Mesendoderm (in vitro differentiated cells): ENCODE measurements around the gene WDR72.

ENCODE experiments used
- DNase-seq: peaks from one replicate; pipeline ENCODE4 v3.0.0; 2013
- H2AK5ac ChIP-seq: 2 replicates; pipeline ENCODE4 v1.6.1; 2013; ENCODE audit warnings: low read length, inconsistent platforms
- H2BK120ac ChIP-seq: 2 replicates; pipeline ENCODE4 v1.6.1; 2013; ENCODE audit warnings: low read depth, mild to moderate bottlenecking, low read length, moderate library complexity, mixed read lengths
- H2BK15ac ChIP-seq: replicated peaks from 2 replicates; pipeline ENCODE4 v1.6.1; 2013; ENCODE audit warnings: low read depth, mild to moderate bottlenecking, moderate library complexity
- H2BK5ac ChIP-seq: 2 replicates; pipeline ENCODE4 v1.6.1; 2013; ENCODE audit warnings: low read length, inconsistent platforms
- H3K18ac ChIP-seq: 2 replicates; pipeline ENCODE4 v1.6.1; 2013; ENCODE audit warnings: mild to moderate bottlenecking, low read length, mixed read lengths
- H3K23ac ChIP-seq: one replicate; pipeline ENCODE4 v1.6.1; 2013; ENCODE audit warnings: low read length
- H3K27ac ChIP-seq: 2 replicates; pipeline ENCODE4 v1.5.1; 2013; ENCODE audit warnings: low read depth, mild to moderate bottlenecking, inconsistent platforms, low read length, moderate library complexity
- H3K27me3 ChIP-seq: 2 replicates; pipeline ENCODE4 v1.6.1; 2013; ENCODE audit warnings: low read length, control low read depth, mild to moderate bottlenecking, inconsistent platforms; ENCODE audit not compliant: insufficient read depth, poor library complexity
- H3K36me3 ChIP-seq: 2 replicates; pipeline ENCODE4 v1.6.1; 2013; ENCODE audit warnings: low read length, inconsistent platforms; ENCODE audit not compliant: control insufficient read depth, insufficient read depth
- H3K4ac ChIP-seq: one replicate; pipeline ENCODE4 v1.6.1; 2013; ENCODE audit warnings: low read depth, mild to moderate bottlenecking, low read length, moderate library complexity
- H3K4me1 ChIP-seq: 2 replicates; pipeline ENCODE4 v1.6.1; 2013; ENCODE audit warnings: low read depth, low read length, inconsistent platforms; ENCODE audit not compliant: control insufficient read depth
- H3K4me2 ChIP-seq: 2 replicates; pipeline ENCODE4 v1.6.1; 2013; ENCODE audit warnings: low read length
- H3K4me3 ChIP-seq: 2 replicates; pipeline ENCODE4 v1.5.1; 2013; ENCODE audit warnings: mild to moderate bottlenecking, low read length
- H3K56ac ChIP-seq: one replicate; pipeline ENCODE4 v1.6.1; 2013; ENCODE audit warnings: low read length
- H3K79me1 ChIP-seq: 2 replicates; pipeline ENCODE4 v1.6.1; 2013; ENCODE audit warnings: low read length, inconsistent platforms
- H3K79me2 ChIP-seq: 2 replicates; pipeline ENCODE4 v1.6.1; 2013; ENCODE audit warnings: mild to moderate bottlenecking, low read length; ENCODE audit not compliant: control insufficient read depth, insufficient read depth
- H3K9ac ChIP-seq: 2 replicates; pipeline ENCODE4 v1.6.1; 2013; ENCODE audit warnings: low read length, inconsistent platforms
- H4K5ac ChIP-seq: one replicate; pipeline ENCODE4 v1.6.1; 2013; ENCODE audit warnings: low read length
- H4K8ac ChIP-seq: one replicate; pipeline ENCODE4 v1.6.1; 2013; ENCODE audit warnings: low read depth, mild to moderate bottlenecking, control low read depth, low read length, moderate library complexity
- WGBS: extraction: QIAGEN DNeasy Blood & Tissue Kit; methylation state at CpG from one replicate; pipeline ENCODE4 v1.1.7; 2013; ENCODE audit warnings: low lambda C conversion rate, missing lambda C conversion rate; ENCODE audit not compliant: insufficient coverage; ENCODE audit errors: extremely low coverage; 5-methylcytosine and 5-hydroxymethylcytosine counted together

WDR72 gene

DNA sequence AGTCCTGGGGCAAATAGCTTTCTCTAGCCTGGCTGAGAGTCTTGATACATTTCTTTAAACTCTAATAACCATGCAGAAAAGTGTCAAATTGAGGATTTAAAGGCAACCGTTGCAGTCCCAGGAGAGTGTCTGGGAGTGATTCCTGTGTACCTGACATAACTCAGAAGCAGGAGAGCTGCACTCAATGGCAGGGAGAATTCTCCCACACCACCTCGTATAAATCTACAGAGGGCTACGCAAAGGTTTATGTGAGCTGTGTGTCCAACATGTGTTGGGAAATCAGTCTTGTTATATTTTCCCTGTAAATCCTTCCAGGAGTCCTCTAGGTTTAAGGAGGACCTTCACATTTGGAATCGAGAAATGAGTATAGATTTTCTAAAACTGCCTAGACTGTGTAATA lies 192.6 kb downstream of the WDR72 start:
- Histone ChIP-seq H3K4me2 (no peak overlapping the region), H4K8ac (no peak overlapping the region), H2BK120ac (no peak overlapping the region), H3K79me1 (no peaks in the 10 kb centered on the region), H2AK5ac (no peak overlapping the region), H3K27ac (no peak overlapping the region), H2BK5ac (no peak overlapping the region), H4K5ac (no peak overlapping the region), H3K23ac (no peak overlapping the region), H3K4ac (no peak overlapping the region), H3K18ac (no peak overlapping the region), H3K27me3 (no peaks in the 10 kb centered on the region), H3K4me3 (no peak overlapping the region), H3K36me3 (no peaks in the 10 kb centered on the region), H3K56ac (no peak overlapping the region), H3K4me1 (no peaks in the 10 kb centered on the region), H2BK15ac (no peak overlapping the region), H3K79me2 (no peaks in the 10 kb centered on the region), H3K9ac (no peak overlapping the region)
- WGBS: no CpG with 5 or more reads among the region's 4 CpGs
- no peak for DNase-seq

DNA sequence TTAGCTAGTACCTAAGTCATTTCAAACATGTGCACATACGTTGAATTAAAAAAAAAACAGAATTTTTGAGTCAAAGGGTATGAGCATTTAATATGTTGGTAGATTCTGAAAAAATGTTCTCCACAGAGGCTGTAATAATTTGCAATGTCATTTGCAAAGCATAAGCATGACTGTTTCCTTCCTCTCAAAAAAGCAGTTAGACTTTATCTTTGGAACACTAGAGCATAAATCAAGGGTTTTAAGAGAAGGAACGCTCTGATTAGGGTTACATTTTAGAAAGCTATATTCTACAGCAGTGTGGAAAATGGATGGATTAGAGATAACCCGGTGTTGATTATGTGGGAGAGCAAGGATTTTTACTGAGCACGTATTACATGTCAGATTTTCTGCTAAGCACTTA lies 193.7 kb downstream of the WDR72 start:
- WGBS: no CpG with 5 or more reads among the region's 4 CpGs
- H3K36me3 ChIP-seq: no peaks in the 10 kb centered on the region
- no peak overlapping the region for H4K8ac ChIP-seq
- no peak overlapping the region for H2BK120ac ChIP-seq
- no peak overlapping the region for H3K4me3 ChIP-seq
- H2BK5ac ChIP-seq: no peak overlapping the region
- H3K79me2 ChIP-seq: no peaks in the 10 kb centered on the region
- H3K56ac ChIP-seq: no peak overlapping the region
- no peak for DNase-seq
- H3K27me3 ChIP-seq: no peaks in the 10 kb centered on the region
- no peak overlapping the region for H2AK5ac ChIP-seq
- H3K4me2 ChIP-seq: no peak overlapping the region
- H3K9ac ChIP-seq: no peak overlapping the region
- no peaks in the 10 kb centered on the region for H3K4me1 ChIP-seq
- no peak overlapping the region for H3K4ac ChIP-seq
- H3K79me1 ChIP-seq: no peaks in the 10 kb centered on the region
- no peak overlapping the region for H4K5ac ChIP-seq
- no peak overlapping the region for H3K23ac ChIP-seq
- no peak overlapping the region for H2BK15ac ChIP-seq
- no peak overlapping the region for H3K18ac ChIP-seq
- H3K27ac ChIP-seq: no peak overlapping the region

DNA sequence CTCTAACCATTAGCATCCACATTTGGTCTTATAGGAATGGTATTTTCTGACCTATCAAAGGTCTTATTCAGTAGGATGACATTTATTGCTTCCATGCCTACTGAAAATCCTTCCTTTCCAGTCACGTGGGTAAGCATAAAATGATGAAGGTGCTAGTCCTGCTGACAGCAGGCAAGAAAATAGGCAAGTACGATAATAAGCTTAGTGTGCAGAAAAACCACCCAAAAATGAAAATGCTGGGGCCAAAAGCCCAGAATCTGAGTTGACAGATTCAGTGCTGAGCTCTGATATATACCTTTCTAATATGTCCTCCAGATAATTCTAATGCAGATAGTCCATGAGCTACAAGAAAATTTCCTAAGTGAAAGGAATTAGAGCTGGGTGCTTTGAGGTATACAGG lies 194.8 kb downstream of the WDR72 start:
- Histone ChIP-seq H2AK5ac (no peak overlapping the region), H3K79me1 (no peaks in the 10 kb centered on the region), H3K4me3 (no peak overlapping the region), H3K9ac (no peak overlapping the region), H3K4me2 (no peak overlapping the region), H3K23ac (no peak overlapping the region), H2BK5ac (no peak overlapping the region), H2BK15ac (no peak overlapping the region), H3K27me3 (no peaks in the 10 kb centered on the region), H2BK120ac (no peak overlapping the region), H3K4me1 (no peaks in the 10 kb centered on the region), H3K36me3 (no peaks in the 10 kb centered on the region), H3K27ac (no peak overlapping the region), H3K18ac (no peak overlapping the region), H3K79me2 (no peaks in the 10 kb centered on the region), H3K56ac (no peak overlapping the region), H4K8ac (no peak overlapping the region), H3K4ac (no peak overlapping the region), H4K5ac (no peak overlapping the region)
- no CpG with 5 or more reads among the region's 2 CpGs for WGBS
- DNase-seq: no peak

DNA sequence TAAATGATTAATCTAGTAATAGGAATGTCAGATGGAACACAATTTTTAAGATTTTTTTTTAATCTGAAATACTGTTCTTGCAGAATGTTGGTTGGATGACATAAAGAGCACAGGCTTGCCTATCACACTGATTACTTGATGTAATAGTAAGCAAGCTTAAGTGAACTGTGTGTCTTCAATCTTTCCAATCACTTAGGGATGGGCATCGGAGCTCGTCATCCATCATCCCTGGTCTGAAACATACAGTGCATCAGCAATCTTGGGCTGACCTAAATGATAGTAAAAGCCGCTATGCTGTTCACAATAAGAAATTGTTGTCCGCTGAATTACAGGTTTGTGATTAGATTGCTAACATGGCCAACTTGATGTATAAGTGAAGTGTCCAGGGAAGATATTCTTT lies 195.8 kb downstream of the WDR72 start:
- Histone ChIP-seq H3K23ac (no peak overlapping the region), H3K27ac (no peak overlapping the region), H2BK120ac (no peak overlapping the region), H2BK15ac (no peak overlapping the region), H2BK5ac (no peak overlapping the region), H3K4ac (no peak overlapping the region), H3K18ac (no peak overlapping the region), H3K9ac (no peak overlapping the region), H3K4me2 (no peak overlapping the region), H3K27me3 (no peaks in the 10 kb centered on the region), H3K56ac (no peak overlapping the region), H4K5ac (no peak overlapping the region), H3K4me3 (no peak overlapping the region), H3K79me1 (no peaks in the 10 kb centered on the region), H4K8ac (no peak overlapping the region), H2AK5ac (no peak overlapping the region), H3K36me3 (no peaks in the 10 kb centered on the region), H3K4me1 (no peaks in the 10 kb centered on the region), H3K79me2 (no peaks in the 10 kb centered on the region)
- no CpG with 5 or more reads among the region's 4 CpGs for WGBS
- no peak for DNase-seq

DNA sequence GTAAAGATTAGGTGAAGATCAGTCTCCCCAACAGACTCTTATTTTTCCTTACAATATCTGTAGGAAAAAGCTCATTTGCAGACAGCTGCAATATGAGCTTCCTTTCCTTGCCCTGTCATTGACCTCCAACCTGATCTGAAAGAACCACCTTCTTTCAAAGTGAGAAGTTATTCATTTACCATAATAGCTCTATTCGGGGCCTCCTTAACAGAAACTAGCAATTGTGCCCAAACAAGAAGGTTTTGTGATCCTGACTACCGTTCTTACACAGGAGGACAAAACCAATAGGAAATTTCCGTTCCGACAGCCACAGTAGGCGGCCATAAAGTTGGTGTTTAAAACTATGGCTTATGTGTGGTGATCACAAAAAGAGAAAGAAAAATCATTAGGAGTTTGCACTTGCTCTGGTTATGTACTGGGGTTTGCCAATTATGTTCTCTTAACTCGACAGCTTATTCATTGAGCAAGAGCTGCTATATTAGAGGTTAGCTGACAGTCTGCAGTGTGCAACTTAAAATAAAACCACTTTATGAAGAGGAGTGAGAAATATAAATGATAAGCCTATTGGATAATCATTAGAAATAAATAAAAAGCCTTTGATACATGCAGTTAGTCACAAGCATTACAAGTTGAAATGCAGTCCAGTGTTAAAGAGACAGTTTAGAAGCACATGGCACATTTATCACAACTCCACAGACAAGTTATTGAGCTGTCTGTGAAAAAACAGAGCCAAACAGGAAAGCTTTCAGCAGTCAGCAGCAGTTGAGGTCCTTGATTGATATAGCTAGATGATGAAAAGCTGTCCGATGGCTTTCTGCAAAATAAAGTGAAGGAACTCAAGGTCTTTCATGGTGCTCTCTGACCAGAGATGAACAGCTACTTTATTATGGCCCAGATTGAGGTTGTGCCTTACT lies 199.8 kb downstream of the WDR72 start:
- no peaks in the 10 kb centered on the region for H3K79me2 ChIP-seq
- H3K79me1 ChIP-seq: no peaks in the 10 kb centered on the region
- H3K4me3 ChIP-seq: no peak overlapping the region
- no peak overlapping the region for H3K4me2 ChIP-seq
- no peaks in the 10 kb centered on the region for H3K27me3 ChIP-seq
- no peak overlapping the region for H4K5ac ChIP-seq
- H2BK5ac ChIP-seq: no peak overlapping the region
- no CpG with 5 or more reads among the region's 7 CpGs for WGBS
- H3K27ac ChIP-seq: no peak overlapping the region
- no peak overlapping the region for H3K56ac ChIP-seq
- no peak overlapping the region for H3K4ac ChIP-seq
- H3K23ac ChIP-seq: no peak overlapping the region
- no peak overlapping the region for H2BK120ac ChIP-seq
- H3K36me3 ChIP-seq: no peaks in the 10 kb centered on the region
- H3K4me1 ChIP-seq: no peaks in the 10 kb centered on the region
- H2AK5ac ChIP-seq: no peak overlapping the region
- H3K9ac ChIP-seq: no peak overlapping the region
- H3K18ac ChIP-seq: no peak overlapping the region
- no peak overlapping the region for H4K8ac ChIP-seq
- no peak for DNase-seq
- H2BK15ac ChIP-seq: no peak overlapping the region

DNA sequence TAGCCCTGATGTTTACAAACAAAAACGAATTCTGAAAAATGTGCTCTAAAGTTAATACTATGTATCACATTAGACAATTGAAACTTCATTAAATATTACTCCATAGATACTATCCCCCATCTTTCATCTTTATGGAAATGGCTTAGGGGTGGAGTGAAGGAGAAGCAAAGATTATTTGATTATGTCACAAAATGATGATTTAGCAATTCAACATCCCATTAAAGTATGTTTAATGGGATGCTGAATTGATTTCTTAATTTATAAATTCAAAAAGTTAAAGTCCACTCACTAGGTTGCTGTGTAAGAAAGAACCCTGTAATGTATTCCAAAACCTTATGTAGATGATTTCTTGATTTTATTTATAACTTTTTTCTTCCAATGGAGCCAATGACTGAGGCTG lies 201.1 kb downstream of the WDR72 start:
- Histone ChIP-seq H3K23ac (no peak overlapping the region), H3K4me2 (no peak overlapping the region), H3K4me1 (no peaks in the 10 kb centered on the region), H3K9ac (no peak overlapping the region), H3K79me1 (no peaks in the 10 kb centered on the region), H3K4ac (no peak overlapping the region), H2BK5ac (no peak overlapping the region), H4K8ac (no peak overlapping the region), H3K79me2 (no peaks in the 10 kb centered on the region), H3K18ac (no peak overlapping the region), H2AK5ac (no peak overlapping the region), H3K4me3 (no peak overlapping the region), H3K27me3 (no peaks in the 10 kb centered on the region), H3K56ac (no peak overlapping the region), H2BK15ac (no peak overlapping the region), H4K5ac (no peak overlapping the region), H2BK120ac (no peak overlapping the region), H3K27ac (no peak overlapping the region), H3K36me3 (no peaks in the 10 kb centered on the region)
- no CpG with 5 or more reads among the region's 1 CpG for WGBS
- no peak for DNase-seq
